Loucy (cell line): ENCODE measurements around the gene AMZ1.

Experiments
- H2AFZ ChIP-seq: fragments of 200-600 bp; sonication (generic); 2 replicates; pipeline ENCODE4 v1.6.0; 2016; ENCODE audit warnings: antibody characterized with exemption, mild to moderate bottlenecking, low read length, moderate library complexity
- H3F3A ChIP-seq: fragments of 200-600 bp; 2 replicates; pipeline ENCODE4 v1.6.0; 2016; ENCODE audit warnings: antibody characterized with exemption, low read depth, mild to moderate bottlenecking
- H3K27me3 ChIP-seq: fragments of 200-600 bp; sonication (generic); 2 replicates; pipeline ENCODE4 v1.6.1; 2014; ENCODE audit warnings: low read length, mild to moderate bottlenecking; ENCODE audit not compliant: insufficient read depth, poor library complexity, severe bottlenecking
- H3K36me3 ChIP-seq: fragments of 200-600 bp; sonication (generic); 2 replicates; pipeline ENCODE4 v1.6.1; 2016; ENCODE audit warnings: low read length; ENCODE audit not compliant: insufficient read depth
- H3K4me1 ChIP-seq: fragments of 200-600 bp; sonication (generic); 2 replicates; pipeline ENCODE4 v1.5.1; 2014; ENCODE audit warnings: low read length, mild to moderate bottlenecking; ENCODE audit not compliant: insufficient read depth, poor library complexity, severe bottlenecking
- H3K4me2 ChIP-seq: fragments of 200-600 bp; sonication (generic); 2 replicates; pipeline ENCODE4 v1.6.0; 2014; ENCODE audit warnings: antibody characterized with exemption, low read length, low read depth, mild to moderate bottlenecking; ENCODE audit not compliant: poor library complexity, severe bottlenecking
- H3K4me3 ChIP-seq: fragments of 200-600 bp; sonication (generic); 2 replicates; pipeline ENCODE4 v1.5.1; 2014; ENCODE audit warnings: low read length, mild to moderate bottlenecking, mixed read lengths; ENCODE audit not compliant: poor library complexity, severe bottlenecking
- H3K79me2 ChIP-seq: fragments of 200-600 bp; sonication (generic); 2 replicates; pipeline ENCODE4 v1.6.1; 2014; ENCODE audit warnings: low read length; ENCODE audit not compliant: insufficient read depth
- H3K9ac ChIP-seq: fragments of 200-600 bp; sonication (generic); 2 replicates; pipeline ENCODE4 v1.6.0; 2014; ENCODE audit warnings: mild to moderate bottlenecking, low read depth, low read length, moderate library complexity; ENCODE audit not compliant: poor library complexity, severe bottlenecking
- H3K9me2 ChIP-seq: fragments of 200-600 bp; sonication (generic); replicated peaks from 2 replicates; pipeline ENCODE4 v1.6.1; 2016; ENCODE audit warnings: low read depth, low read length, mixed read lengths
- H3K9me3 ChIP-seq: fragments of 200-600 bp; sonication (generic); 2 replicates; pipeline ENCODE4 v1.6.1; 2014; ENCODE audit warnings: mild to moderate bottlenecking, antibody characterized with exemption, low read length, low read depth; ENCODE audit not compliant: insufficient read depth
- H4K20me1 ChIP-seq: fragments of 200-600 bp; sonication (generic); 2 replicates; pipeline ENCODE4 v1.6.0; 2014; ENCODE audit warnings: antibody characterized with exemption, low read length, mild to moderate bottlenecking; ENCODE audit not compliant: insufficient read depth, poor library complexity, severe bottlenecking
- EZH2phosphoT487 ChIP-seq: fragments of 200-600 bp; IDR thresholded peaks from 2 replicates; pipeline ENCODE4 v1.6.1; 2018; ENCODE audit warnings: antibody characterized with exemption, mild to moderate bottlenecking, moderate library complexity, borderline replicate concordance
- TF ChIP-seq, protein P1 (sequence below): fragments of 200-600 bp; sonication (generic); conservative IDR thresholded peaks from 2 replicates; pipeline ENCODE4 v1.5.1; 2014; ENCODE audit warnings: mild to moderate bottlenecking, antibody characterized with exemption, low read length

Gene AMZ1

GRCh38 chr7:2684501-2684900 is 3.5 kb upstream of the AMZ1 start:
- Histone ChIP-seq H4K20me1 (no peaks in the 10 kb centered on the region), H3K79me2 (no peaks in the 10 kb centered on the region), H3K9me3 (no peaks in the 10 kb centered on the region), H3F3A (no peaks in the 10 kb centered on the region), H3K4me3 (no peak overlapping the region), H3K9ac (no peak overlapping the region), H3K4me1 (peaks cover 13% of the 10 kb centered on the region), H3K9me2 (no peaks in the 10 kb centered on the region), H3K4me2 (no peak overlapping the region), H3K27me3 (no peaks in the 10 kb centered on the region), H2AFZ (no peak overlapping the region), H3K36me3 (no peaks in the 10 kb centered on the region)
- TF ChIP-seq EZH2phosphoT487, result no peak
- TF ChIP-seq, protein P1, sequence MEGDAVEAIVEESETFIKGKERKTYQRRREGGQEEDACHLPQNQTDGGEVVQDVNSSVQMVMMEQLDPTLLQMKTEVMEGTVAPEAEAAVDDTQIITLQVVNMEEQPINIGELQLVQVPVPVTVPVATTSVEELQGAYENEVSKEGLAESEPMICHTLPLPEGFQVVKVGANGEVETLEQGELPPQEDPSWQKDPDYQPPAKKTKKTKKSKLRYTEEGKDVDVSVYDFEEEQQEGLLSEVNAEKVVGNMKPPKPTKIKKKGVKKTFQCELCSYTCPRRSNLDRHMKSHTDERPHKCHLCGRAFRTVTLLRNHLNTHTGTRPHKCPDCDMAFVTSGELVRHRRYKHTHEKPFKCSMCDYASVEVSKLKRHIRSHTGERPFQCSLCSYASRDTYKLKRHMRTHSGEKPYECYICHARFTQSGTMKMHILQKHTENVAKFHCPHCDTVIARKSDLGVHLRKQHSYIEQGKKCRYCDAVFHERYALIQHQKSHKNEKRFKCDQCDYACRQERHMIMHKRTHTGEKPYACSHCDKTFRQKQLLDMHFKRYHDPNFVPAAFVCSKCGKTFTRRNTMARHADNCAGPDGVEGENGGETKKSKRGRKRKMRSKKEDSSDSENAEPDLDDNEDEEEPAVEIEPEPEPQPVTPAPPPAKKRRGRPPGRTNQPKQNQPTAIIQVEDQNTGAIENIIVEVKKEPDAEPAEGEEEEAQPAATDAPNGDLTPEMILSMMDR, result no peak

GRCh38 chr7:2686101-2686500 is 1.9 kb upstream of the AMZ1 start:
- H3K4me2 ChIP-seq, result no peak overlapping the region
- H3K4me1 ChIP-seq, result peaks cover 22% of the 10 kb centered on the region
- TF ChIP-seq, protein P1, result no peak
- TF ChIP-seq EZH2phosphoT487, result no peak
- no peaks in the 10 kb centered on the region for H4K20me1 ChIP-seq
- no peaks in the 10 kb centered on the region for H3K27me3 ChIP-seq
- H2AFZ ChIP-seq, result no peak overlapping the region
- H3K36me3 ChIP-seq, result no peaks in the 10 kb centered on the region
- no peaks in the 10 kb centered on the region for H3K79me2 ChIP-seq
- H3F3A ChIP-seq, result no peaks in the 10 kb centered on the region
- H3K4me3 ChIP-seq, result no peak overlapping the region
- no peaks in the 10 kb centered on the region for H3K9me2 ChIP-seq
- H3K9ac ChIP-seq, result no peak overlapping the region
- H3K9me3 ChIP-seq, result no peaks in the 10 kb centered on the region

GRCh38 chr7:2687338-2687869 is 598 bp upstream of the AMZ1 start:
- no peaks in the 10 kb centered on the region for H3K79me2 ChIP-seq
- no peaks in the 10 kb centered on the region for H3K27me3 ChIP-seq
- H3K4me3 ChIP-seq, result no peak overlapping the region
- H2AFZ ChIP-seq, result no peak overlapping the region
- H3K9ac ChIP-seq, result no peak overlapping the region
- no peaks in the 10 kb centered on the region for H3F3A ChIP-seq
- H3K9me2 ChIP-seq, result no peaks in the 10 kb centered on the region
- TF ChIP-seq, protein P1, result no peak
- TF ChIP-seq EZH2phosphoT487, result no peak
- no peaks in the 10 kb centered on the region for H3K36me3 ChIP-seq
- H3K4me2 ChIP-seq, result no peak overlapping the region
- no peaks in the 10 kb centered on the region for H4K20me1 ChIP-seq
- no peaks in the 10 kb centered on the region for H3K9me3 ChIP-seq
- H3K4me1 ChIP-seq, result peaks cover 23% of the 10 kb centered on the region
